Stimulated activated CD8-positive, alpha-beta memory T cell treated with anti-CD3 and anti-CD28 coated beads, Interleukin-2, amount 100 ng/mL, for 48 hours (primary cell): ENCODE data around the gene MEIS1.

Experiments used
- DNase-seq, 2 donors: peaks; one replicate each; pipeline ENCODE4 v3.0.0-alpha.2; 2020; ENCODE audit warnings: low read depth in 2 of 2

MEIS1 gene

GRCh38 chr2:66580166-66581049 lies 145.5 kb downstream of the MEIS1 start:
- no peak for DNase-seq

DNA sequence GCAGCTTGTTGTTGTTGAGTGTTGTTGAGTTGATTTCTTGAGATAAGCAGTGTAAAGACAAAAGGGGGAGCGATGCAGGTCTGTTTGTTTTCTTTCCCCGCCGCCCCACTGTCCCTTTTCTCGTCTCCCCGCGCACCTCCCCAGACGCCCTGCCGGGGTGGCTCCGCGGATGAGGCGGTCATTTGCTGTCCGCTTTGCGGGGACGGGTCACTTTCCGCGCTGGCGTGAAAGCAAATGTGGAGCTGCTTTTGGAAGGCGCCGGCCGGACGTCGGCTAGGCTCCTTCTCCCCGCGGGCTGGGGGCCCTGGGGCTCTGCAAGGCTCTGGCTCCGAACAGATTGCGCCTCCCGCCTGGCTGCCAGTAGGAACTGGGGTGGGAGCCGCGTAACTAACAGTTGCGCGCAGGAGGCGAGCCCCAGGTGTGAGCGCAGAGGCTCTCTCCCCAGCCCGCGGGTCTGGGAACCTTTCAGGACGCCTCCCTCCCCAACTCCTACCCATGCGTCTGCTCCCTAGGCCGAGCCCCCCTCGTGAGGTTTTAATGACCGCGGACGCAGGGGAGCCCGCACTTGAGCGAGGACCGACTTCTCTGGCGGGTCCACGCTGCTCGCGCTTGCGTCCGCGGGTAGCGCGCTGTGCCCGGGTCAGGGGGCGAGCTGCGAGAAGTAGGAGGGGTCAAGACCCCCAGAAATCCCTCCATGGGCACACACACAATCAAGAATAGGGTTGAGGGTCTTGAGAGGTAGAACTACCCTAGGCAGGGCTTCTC lies 146.6 kb downstream of the MEIS1 start:
- no peak for DNase-seq

DNA sequence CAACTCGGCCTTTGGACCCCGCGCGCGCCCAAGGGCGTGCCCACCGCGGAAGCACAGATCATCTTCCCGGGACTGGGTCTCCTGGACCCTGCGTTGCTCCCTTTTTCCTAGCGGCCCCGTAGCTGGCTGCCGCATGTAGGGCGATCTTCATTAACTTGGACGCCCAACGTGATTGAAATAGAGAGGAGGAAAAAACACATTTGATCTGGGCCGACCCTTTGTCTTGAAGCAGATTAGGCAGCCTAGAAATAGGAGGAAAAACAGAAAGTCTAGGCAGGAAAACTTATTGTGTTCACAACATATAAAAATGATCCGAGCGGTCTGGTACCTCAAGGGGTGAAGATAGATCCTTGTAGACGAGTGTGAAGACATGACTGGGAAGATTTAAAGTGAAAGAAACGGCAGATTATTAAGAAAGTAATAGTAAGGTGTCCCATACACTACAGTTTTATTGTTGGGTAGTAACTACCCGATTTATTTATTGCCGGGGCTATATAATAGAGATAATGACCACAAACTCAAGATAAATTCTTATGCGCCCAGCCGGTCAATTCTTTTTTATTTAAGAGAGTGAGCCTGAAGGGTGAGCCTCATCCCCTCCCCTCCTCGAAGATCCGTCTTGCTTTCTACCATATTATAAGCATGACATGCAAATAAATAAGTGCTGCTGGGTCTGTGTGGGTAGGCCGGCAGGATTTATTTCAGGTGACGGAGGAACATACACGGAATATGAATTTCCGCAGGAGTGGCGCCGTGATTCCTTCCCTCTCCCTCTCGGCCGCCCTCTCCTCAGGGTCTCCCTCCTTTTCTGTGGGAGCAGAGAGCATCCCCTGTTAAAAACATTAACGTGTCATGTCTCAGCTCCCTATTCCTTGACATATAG lies 147.4 kb downstream of the MEIS1 start:
- no peak for DNase-seq

- no peak for DNase-seq
Observed at GRCh38 chr2:66582987-66583880, 148.3 kb downstream of the MEIS1 start.

GRCh38 chr2:66583881-66584280 lies 149.0 kb downstream of the MEIS1 start:
- DNase-seq: no peak

GRCh38 chr2:66585587-66585986 lies 150.7 kb downstream of the MEIS1 start:
- no peak for DNase-seq

DNA sequence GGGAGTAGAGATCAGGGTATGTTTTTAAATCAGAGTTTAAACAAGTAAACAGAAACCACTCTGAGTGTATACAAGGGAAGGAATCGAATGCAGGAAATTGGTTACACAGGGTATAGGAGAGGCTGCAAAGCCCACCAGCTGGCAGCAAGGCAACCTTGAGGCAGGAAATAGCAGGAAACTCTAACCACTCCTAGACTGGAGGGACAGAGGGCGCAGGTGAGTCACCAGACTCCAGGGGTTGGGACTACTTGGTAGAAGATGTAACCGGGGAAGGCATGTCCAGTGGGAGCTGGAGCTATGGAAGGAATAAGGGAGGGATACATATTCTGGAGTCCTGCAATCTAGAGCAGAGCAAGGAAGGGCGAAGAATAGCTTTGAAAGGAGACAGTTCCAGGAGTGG lies 152.3 kb downstream of the MEIS1 start:
- no peak for DNase-seq

DNA sequence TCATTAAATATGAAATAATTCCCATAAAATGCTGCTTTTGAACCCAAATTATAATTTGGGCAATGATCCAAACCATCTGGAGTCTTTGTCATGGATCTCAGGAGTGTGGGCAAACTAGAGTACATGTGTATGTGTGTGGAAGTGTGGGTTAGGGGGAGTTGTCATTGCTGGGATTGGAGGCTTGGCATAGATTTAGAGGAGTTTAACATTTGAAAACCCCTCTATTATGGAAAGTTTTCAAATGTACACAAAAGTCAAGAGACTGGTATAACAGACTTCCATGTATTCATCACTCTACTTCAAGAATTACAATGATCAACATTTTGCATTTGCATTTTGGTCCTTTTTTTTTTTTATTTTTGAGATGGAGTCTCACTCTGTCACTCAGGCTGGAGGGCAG lies 159.1 kb downstream of the MEIS1 start:
- no peak for DNase-seq

DNA sequence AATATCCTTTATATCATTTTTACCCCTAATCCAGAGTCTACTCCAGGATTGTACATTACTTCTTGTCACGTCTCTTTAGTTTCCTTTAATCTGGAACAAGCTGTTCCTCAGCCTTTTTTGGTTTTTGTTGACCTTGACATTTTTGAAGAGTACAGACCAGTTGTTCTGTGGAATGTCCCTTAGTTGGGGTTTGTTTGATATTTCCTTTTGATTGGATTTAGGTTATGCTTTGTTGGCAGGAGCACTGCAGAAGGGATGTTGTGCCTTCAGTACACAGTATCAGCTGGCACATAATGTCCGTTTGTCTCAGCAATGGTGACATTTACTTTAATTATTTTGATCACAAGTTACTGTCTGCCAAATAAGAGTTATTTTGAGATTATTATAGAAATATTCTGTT lies 160.6 kb downstream of the MEIS1 start:
- DNase-seq: no peak

GRCh38 chr2:66596256-66596655 lies 161.3 kb downstream of the MEIS1 start:
- DNase-seq: no peak

DNA sequence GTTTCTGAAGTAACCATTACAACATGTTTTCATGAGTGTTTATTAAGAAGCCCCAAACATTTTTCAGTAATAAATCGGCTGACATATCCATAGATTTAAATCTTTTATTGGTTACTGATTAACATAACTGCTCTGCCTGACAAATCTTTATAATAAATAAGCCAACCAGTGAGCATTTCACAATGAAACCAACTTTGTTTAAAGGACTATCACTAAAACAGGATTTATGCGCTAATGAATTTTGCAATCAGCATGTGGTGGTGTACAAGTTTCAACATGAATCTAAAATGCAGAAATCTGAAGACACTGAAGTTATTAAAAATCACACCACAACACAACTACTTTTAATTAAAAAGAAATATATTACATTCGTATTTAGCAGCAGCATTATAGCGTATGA lies 166.7 kb downstream of the MEIS1 start:
- no peak for DNase-seq

GRCh38 chr2:66602341-66602740 lies 167.4 kb downstream of the MEIS1 start:
- no peak for DNase-seq

DNA sequence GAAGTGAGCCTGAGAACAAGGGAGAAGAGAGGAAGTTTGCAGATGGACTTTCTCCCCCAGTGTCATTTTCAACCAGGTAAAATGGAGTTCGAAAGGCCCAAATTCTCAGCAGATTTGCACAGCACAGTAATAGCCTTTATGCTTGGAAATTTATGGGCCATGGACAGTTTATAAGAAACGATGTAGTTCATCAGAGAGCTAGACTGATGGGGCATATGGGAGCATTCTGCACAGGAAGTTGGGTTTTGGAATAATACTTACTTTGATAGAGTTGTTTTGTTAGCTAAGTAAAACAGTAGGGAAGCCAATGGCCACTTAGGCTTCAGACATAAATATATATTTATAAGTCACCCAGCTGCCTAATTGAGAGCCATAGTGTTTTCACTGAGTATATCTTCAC lies 169.4 kb downstream of the MEIS1 start:
- DNase-seq: no peak

GRCh38 chr2:66604976-66605375 lies 170.1 kb downstream of the MEIS1 start:
- no peak for DNase-seq

GRCh38 chr2:66607152-66607551 lies 172.2 kb downstream of the MEIS1 start:
- no peak for DNase-seq
